H9 (cell line): ENCODE measurements around the gene SEMA3E. TPM values are rescaled to one million over a fixed set of nuclear protein-coding genes. Genes with fewer than 3 reads are reported as not detected.
A peak's percentile ranks its signal among the peaks of the same experiment; 100 is the strongest.

Experiments used
- DNase-seq: peaks from one replicate; pipeline ENCODE4 v3.0.0-alpha.2; 2017
- H2AFZ ChIP-seq: one replicate; pipeline ENCODE4 v1.6.1; 2013; ENCODE audit warnings: mild to moderate bottlenecking, low read length, control low read depth, moderate library complexity
- H2AK5ac ChIP-seq: 2 replicates; pipeline ENCODE4 v1.6.1; 2013; ENCODE audit warnings: low read length, control low read depth, mixed read lengths; ENCODE audit not compliant: insufficient read length
- H2BK120ac ChIP-seq: one replicate; pipeline ENCODE4 v1.6.1; 2013; ENCODE audit warnings: low read depth, mild to moderate bottlenecking, low read length, control low read depth, inconsistent platforms; ENCODE audit not compliant: poor library complexity, severe bottlenecking
- H2BK12ac ChIP-seq: 2 replicates; pipeline ENCODE4 v1.6.1; 2013; ENCODE audit warnings: low read length, control low read depth, mixed read lengths, low read depth; ENCODE audit not compliant: insufficient read length
- H2BK15ac ChIP-seq: 2 replicates; pipeline ENCODE4 v1.6.1; 2013; ENCODE audit warnings: low read depth, low read length, control low read depth
- H2BK20ac ChIP-seq: one replicate; pipeline ENCODE4 v1.6.1; 2013; ENCODE audit warnings: low read depth, mild to moderate bottlenecking, low read length, control low read depth, inconsistent platforms; ENCODE audit not compliant: poor library complexity, severe bottlenecking
- H2BK5ac ChIP-seq: 2 replicates; pipeline ENCODE4 v1.6.1; 2013; ENCODE audit warnings: low read length, control low read depth, mixed read lengths; ENCODE audit not compliant: insufficient read length
- H3K14ac ChIP-seq: 2 replicates; pipeline ENCODE4 v1.6.1; 2013; ENCODE audit warnings: low read length, control low read depth; ENCODE audit not compliant: insufficient read depth
- H3K18ac ChIP-seq: 2 replicates; pipeline ENCODE4 v1.6.1; 2013; ENCODE audit warnings: low read depth, mild to moderate bottlenecking, mixed read lengths, low read length, control low read depth; ENCODE audit not compliant: insufficient read length
- H3K23ac ChIP-seq: 2 replicates; pipeline ENCODE4 v1.6.1; 2013; ENCODE audit warnings: low read length, control low read depth, mixed read lengths, low read depth; ENCODE audit not compliant: insufficient read length
- H3K23me2 ChIP-seq: 2 replicates; pipeline ENCODE4 v1.6.1; 2013; ENCODE audit warnings: low read depth, mild to moderate bottlenecking, mixed read lengths, low read length, control low read depth; ENCODE audit not compliant: insufficient read length, poor library complexity, severe bottlenecking
- H3K27ac ChIP-seq: 2 replicates; pipeline ENCODE4 v1.5.1; 2013; ENCODE audit warnings: low read length, control low read depth, mixed read lengths, low read depth; ENCODE audit not compliant: insufficient read length
- H3K27me3 ChIP-seq: 2 replicates; pipeline ENCODE4 v1.6.1; 2013; ENCODE audit warnings: low read length, control low read depth, inconsistent platforms; ENCODE audit not compliant: insufficient read depth
- H3K4ac ChIP-seq: 2 replicates; pipeline ENCODE4 v1.6.1; 2013; ENCODE audit warnings: low read depth, mild to moderate bottlenecking, control low read depth, inconsistent platforms, low read length, moderate library complexity
- H3K4me1 ChIP-seq: 2 replicates; pipeline ENCODE4 v1.6.1; 2013; ENCODE audit warnings: low read length, control low read depth, inconsistent platforms; ENCODE audit not compliant: insufficient read depth
- H3K4me2 ChIP-seq: 2 replicates; pipeline ENCODE4 v1.6.1; 2013; ENCODE audit warnings: low read length, control low read depth, mixed read lengths; ENCODE audit not compliant: insufficient read length, insufficient read depth
- H3K56ac ChIP-seq: 2 replicates; pipeline ENCODE4 v1.6.1; 2013; ENCODE audit warnings: low read depth, mild to moderate bottlenecking, mixed read lengths, low read length, control low read depth; ENCODE audit not compliant: insufficient read length
- H3K79me1 ChIP-seq: 2 replicates; pipeline ENCODE4 v1.6.1; 2013; ENCODE audit warnings: low read depth, mild to moderate bottlenecking, moderate library complexity, low read length, control low read depth, inconsistent platforms; ENCODE audit not compliant: insufficient read depth, poor library complexity, severe bottlenecking
- H3K79me2 ChIP-seq: 2 replicates; pipeline ENCODE4 v1.6.1; 2013; ENCODE audit warnings: low read length, control low read depth, inconsistent platforms; ENCODE audit not compliant: insufficient read depth
- H3K9ac ChIP-seq: 2 replicates; pipeline ENCODE4 v1.6.1; 2013; ENCODE audit warnings: low read length, control low read depth, mixed read lengths; ENCODE audit not compliant: insufficient read length; ENCODE audit errors: extremely low read depth
- H3K9me3 ChIP-seq: one replicate; pipeline ENCODE4 v1.6.1; 2013; ENCODE audit warnings: low read depth, low read length, inconsistent platforms; ENCODE audit not compliant: control insufficient read depth
- H3T11ph ChIP-seq: one replicate; pipeline ENCODE4 v1.6.1; 2013; ENCODE audit warnings: mild to moderate bottlenecking, low read length, control low read depth, inconsistent platforms
- H4K20me1 ChIP-seq: one replicate; pipeline ENCODE4 v1.6.1; 2013; ENCODE audit not compliant: control insufficient read depth, insufficient read length, insufficient read depth
- H4K5ac ChIP-seq: 2 replicates; pipeline ENCODE4 v1.6.1; 2013; ENCODE audit warnings: low read depth, mild to moderate bottlenecking, mixed read lengths, low read length, control low read depth; ENCODE audit not compliant: insufficient read length
- H4K8ac ChIP-seq: replicated peaks from 2 replicates; pipeline ENCODE4 v1.6.1; 2013; ENCODE audit warnings: low read length, control low read depth, mixed read lengths, low read depth; ENCODE audit not compliant: insufficient read length
- H4K91ac ChIP-seq: 2 replicates; pipeline ENCODE4 v1.6.1; 2013; ENCODE audit warnings: low read depth, mild to moderate bottlenecking, moderate library complexity, mixed read lengths, low read length, control low read depth; ENCODE audit not compliant: insufficient read length
- H3K27ac Mint-ChIP-seq, 3 experiments: 2 replicates in 2 of 3; 3 replicates in 1 of 3; pipeline ENCODE4 v1.8.0; 2020 to 2021; ENCODE audit warnings: mixed read lengths in 3 of 3, mild to moderate bottlenecking in 1 of 3, moderate library complexity in 1 of 3
- H3K27me3 Mint-ChIP-seq: 2 replicates; pipeline ENCODE4 v1.8.0; 2021; ENCODE audit warnings: low read depth, mild to moderate bottlenecking, moderate library complexity, mixed read lengths
- H3K36me3 Mint-ChIP-seq, 3 experiments: 2 replicates in 2 of 3; 3 replicates in 1 of 3; pipeline ENCODE4 v1.8.0; 2020 to 2021; ENCODE audit warnings: low read depth in 3 of 3, mixed read lengths in 3 of 3; ENCODE audit not compliant: insufficient read depth in 1 of 3
- H3K4me1 Mint-ChIP-seq, 2 experiments: 2 replicates each; pipeline ENCODE4 v1.8.0; 2020; ENCODE audit warnings: mixed read lengths in 2 of 2
- H3K4me3 Mint-ChIP-seq, 2 experiments: 2 replicates in 1 of 2; 3 replicates in 1 of 2; pipeline ENCODE4 v1.8.0; 2020 to 2021; ENCODE audit warnings: mild to moderate bottlenecking in 2 of 2, mixed read lengths in 2 of 2, moderate library complexity in 1 of 2
- H3K9me3 Mint-ChIP-seq, 2 experiments: 2 replicates in 1 of 2; 3 replicates in 1 of 2; pipeline ENCODE4 v1.8.0; 2020; ENCODE audit warnings: mild to moderate bottlenecking in 2 of 2, mixed read lengths in 2 of 2, moderate library complexity in 1 of 2
- WGBS: extraction: QIAGEN DNeasy Blood & Tissue Kit; methylation state at CpG from one replicate; pipeline ENCODE4 v1.1.7; 2013; ENCODE audit warnings: missing lambda C conversion rate, low lambda C conversion rate, mixed read lengths; ENCODE audit not compliant: insufficient read length; ENCODE audit errors: extremely low coverage; 5-methylcytosine and 5-hydroxymethylcytosine counted together
- total RNA-seq: library from RNA; stranded (reverse); gene quantifications from 2 replicates; pipeline ENCODE4 v1.2.1, GENCODE V29; 2021
- TF ChIP-seq, protein P1 (sequence below): fragments of 200-600 bp; sonication (generic); conservative IDR thresholded peaks from 3 replicates; pipeline ENCODE4 v1.8.0; 2021; ENCODE audit warnings: antibody characterized with exemption, mild to moderate bottlenecking

The SEMA3E gene
- total RNA-seq, 1 experiment from 2014 or later = 0.39 TPM

GRCh38 chr7:83691095-83691494, 42.2 kb upstream of the SEMA3E start:
- Histone ChIP-seq H3K79me1 (no peaks in the 10 kb centered on the region), H4K5ac (no peak overlapping the region), H3K27ac (no peak overlapping the region), H3T11ph (no peak overlapping the region), H4K20me1 (no peaks in the 10 kb centered on the region), H3K23ac (no peak overlapping the region), H2BK12ac (no peak overlapping the region), H4K91ac (no peak overlapping the region), H3K4ac (no peak overlapping the region), H2BK15ac (no peak overlapping the region), H3K9me3 (no peaks in the 10 kb centered on the region), H3K18ac (no peak overlapping the region), H3K4me2 (no peak overlapping the region), H2AFZ (no peak overlapping the region), H3K56ac (no peak overlapping the region), H3K14ac (no peak overlapping the region), H3K4me1 (peaks cover 17% of the 10 kb centered on the region; the same call in 1 of the 2 replicates), H3K79me2 (no peaks in the 10 kb centered on the region), H2BK120ac (no peak overlapping the region), H3K9ac (no peak overlapping the region), H2BK20ac (no peak overlapping the region), H3K27me3 (peaks cover 12% of the 10 kb centered on the region; the same call in 1 of the 2 replicates), H3K23me2 (no peaks in the 10 kb centered on the region), H2AK5ac (no peak overlapping the region), H2BK5ac (no peak overlapping the region), H4K8ac (no peak overlapping the region)
- TF ChIP-seq, protein P1, sequence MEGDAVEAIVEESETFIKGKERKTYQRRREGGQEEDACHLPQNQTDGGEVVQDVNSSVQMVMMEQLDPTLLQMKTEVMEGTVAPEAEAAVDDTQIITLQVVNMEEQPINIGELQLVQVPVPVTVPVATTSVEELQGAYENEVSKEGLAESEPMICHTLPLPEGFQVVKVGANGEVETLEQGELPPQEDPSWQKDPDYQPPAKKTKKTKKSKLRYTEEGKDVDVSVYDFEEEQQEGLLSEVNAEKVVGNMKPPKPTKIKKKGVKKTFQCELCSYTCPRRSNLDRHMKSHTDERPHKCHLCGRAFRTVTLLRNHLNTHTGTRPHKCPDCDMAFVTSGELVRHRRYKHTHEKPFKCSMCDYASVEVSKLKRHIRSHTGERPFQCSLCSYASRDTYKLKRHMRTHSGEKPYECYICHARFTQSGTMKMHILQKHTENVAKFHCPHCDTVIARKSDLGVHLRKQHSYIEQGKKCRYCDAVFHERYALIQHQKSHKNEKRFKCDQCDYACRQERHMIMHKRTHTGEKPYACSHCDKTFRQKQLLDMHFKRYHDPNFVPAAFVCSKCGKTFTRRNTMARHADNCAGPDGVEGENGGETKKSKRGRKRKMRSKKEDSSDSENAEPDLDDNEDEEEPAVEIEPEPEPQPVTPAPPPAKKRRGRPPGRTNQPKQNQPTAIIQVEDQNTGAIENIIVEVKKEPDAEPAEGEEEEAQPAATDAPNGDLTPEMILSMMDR = no peak
- peak overlapping the region; percentile 31 to 96 (median 85) for H3K27ac Mint-ChIP-seq
- H3K4me3 Mint-ChIP-seq = peak overlapping the region; percentile 14 to 27; a peak in 3 of 5 replicates
- peak; percentile 45 for DNase-seq
- peaks cover 39% of the 10 kb centered on the region for H3K27me3 Mint-ChIP-seq
- no CpG with 5 or more reads among the region's 4 CpGs for WGBS
- peaks cover 74 to 85% of the 10 kb centered on the region in 2 experiments for H3K4me1 Mint-ChIP-seq
- peaks cover 2 to 10% of the 10 kb centered on the region in 2 experiments; a peak in 2 of 5 replicates for H3K9me3 Mint-ChIP-seq
- H3K36me3 Mint-ChIP-seq = peaks cover 0 to 8% (median 2%) of the 10 kb centered on the region in 3 experiments; a peak in 2 of 7 replicates
